HEK293T (cell line): ENCODE data around the gene RHBDL3.

Experiments used
- CTCF ChIA-PET: fragments of 350-600 bp; formaldehyde crosslinking; extraction: SDS; loops from one replicate; lab custom pipeline; 2021; ENCODE audit warnings: antibody characterized with exemption, inconsistent platforms; lab: Yijun Ruan, JAX
- POLR2A ChIA-PET: fragments of 350-600 bp; formaldehyde crosslinking; extraction: SDS; loops from one replicate; lab custom pipeline; 2020; ENCODE audit warnings: antibody characterized with exemption, inconsistent platforms; lab: Yijun Ruan, JAX
- DNase-seq: peaks from one replicate; pipeline ENCODE4 v3.0.0; 2012; ENCODE audit warnings: mixed read lengths; ENCODE audit errors: extremely low spot score
- ARNT ChIP-seq: fragments of 450-650 bp; IDR thresholded peaks from 2 replicates; pipeline ENCODE4 v1.6.1; 2017; ENCODE audit warnings: mild to moderate bottlenecking
- BHLHE40 ChIP-seq: fragments of 450-650 bp; IDR thresholded peaks from 2 replicates; pipeline ENCODE4 v1.6.1; 2016; ENCODE audit warnings: mild to moderate bottlenecking, moderate library complexity, borderline replicate concordance
- CTBP1 ChIP-seq: fragments of 450-650 bp; IDR thresholded peaks from 2 replicates; pipeline ENCODE4 v1.6.1; 2016; ENCODE audit warnings: borderline replicate concordance
- ELF4 ChIP-seq: fragments of 450-650 bp; IDR thresholded peaks from 2 replicates; pipeline ENCODE4 v1.6.1; 2017; ENCODE audit warnings: antibody characterized with exemption
- FOXA1 ChIP-seq: fragments of 450-650 bp; IDR thresholded peaks from 2 replicates; pipeline ENCODE4 v1.6.1; 2016; ENCODE audit warnings: mild to moderate bottlenecking
- FOXK2 ChIP-seq: fragments of 450-650 bp; IDR thresholded peaks from 2 replicates; pipeline ENCODE4 v1.6.1; 2016; ENCODE audit warnings: mild to moderate bottlenecking
- FOXM1 ChIP-seq: fragments of 450-650 bp; IDR thresholded peaks from 2 replicates; pipeline ENCODE4 v1.6.1; 2017; ENCODE audit warnings: mild to moderate bottlenecking, borderline replicate concordance
- HDGF ChIP-seq: fragments of 450-650 bp; IDR thresholded peaks from 2 replicates; pipeline ENCODE4 v1.6.1; 2017; ENCODE audit warnings: antibody characterized with exemption, borderline replicate concordance
- L3MBTL2 ChIP-seq: fragments of 450-650 bp; conservative IDR thresholded peaks from 2 replicates; pipeline ENCODE4 v1.6.1; 2016; ENCODE audit warnings: mild to moderate bottlenecking
- LEF1 ChIP-seq: fragments of 450-650 bp; IDR thresholded peaks from 2 replicates; pipeline ENCODE4 v1.6.1; 2017; ENCODE audit warnings: mild to moderate bottlenecking, borderline replicate concordance
- NFRKB ChIP-seq: fragments of 450-650 bp; IDR thresholded peaks from 2 replicates; pipeline ENCODE4 v1.6.1; 2016; ENCODE audit warnings: mild to moderate bottlenecking, moderate library complexity
- PKNOX1 ChIP-seq: fragments of 450-650 bp; IDR thresholded peaks from 2 replicates; pipeline ENCODE4 v1.6.1; 2016
- SP1 ChIP-seq: fragments of 450-650 bp; IDR thresholded peaks from 2 replicates; pipeline ENCODE4 v1.6.1; 2017
- SUZ12 ChIP-seq: fragments of 450-650 bp; IDR thresholded peaks from 2 replicates; pipeline ENCODE4 v1.6.1; 2016; ENCODE audit warnings: mild to moderate bottlenecking
- TARDBP ChIP-seq: fragments of 450-650 bp; IDR thresholded peaks from 2 replicates; pipeline ENCODE4 v1.6.1; 2016
- ZNF384 ChIP-seq: fragments of 450-650 bp; IDR thresholded peaks from 2 replicates; pipeline ENCODE4 v1.6.1; 2016

Gene RHBDL3

GRCh38 chr17:32239456-32239855 lies 26.2 kb upstream of the RHBDL3 start:
- no peak for TF ChIP-seq L3MBTL2
- no peak for TF ChIP-seq FOXA1
- no peak for TF ChIP-seq PKNOX1
- no peak for TF ChIP-seq SUZ12
- TF ChIP-seq ZNF384: no peak
- no peak for TF ChIP-seq ELF4
- TF ChIP-seq CTBP1: no peak
- no peak for TF ChIP-seq LEF1
- CTCF ChIA-PET: no interaction called here
- DNase-seq: no peak
- POLR2A ChIA-PET: no interaction called here

- TF ChIP-seq SUZ12 (no peak), ZNF384 (no peak), ARNT (no peak), SP1 (no peak), FOXA1 (no peak), NFRKB (no peak), FOXK2 (no peak), TARDBP (no peak), HDGF (no peak), LEF1 (no peak), BHLHE40 (no peak), L3MBTL2 (no peak), CTBP1 (no peak), PKNOX1 (no peak), ELF4 (no peak), FOXM1 (no peak)
- ChIA-PET CTCF (interaction anchor here (1.0 kb wide), 1 partner anchor 48 kb away, joined by 3 read pairs; no protein-coding TSS in a partner anchor), POLR2A (no interaction called here)
- DNase-seq: no peak
These were observed 24.9 kb upstream of the RHBDL3 start for GRCh38 chr17:32240750-32241149.

GRCh38 chr17:32241640-32242039 lies 24.0 kb upstream of the RHBDL3 start:
- CTCF ChIA-PET: interaction anchor here (0.6 kb wide), 1 partner anchor 12 kb away, joined by 4 read pairs; no protein-coding TSS in a partner anchor
- no peak for DNase-seq
- POLR2A ChIA-PET: no interaction called here
- TF ChIP-seq HDGF: no peak
- TF ChIP-seq SP1: no peak

GRCh38 chr17:32249475-32249874 lies 16.2 kb upstream of the RHBDL3 start:
- ChIA-PET CTCF (no interaction called here), POLR2A (no interaction called here)
- TF ChIP-seq ZNF384 (no peak), ARNT (no peak), PKNOX1 (no peak), NFRKB (no peak), LEF1 (no peak), CTBP1 (no peak), FOXK2 (no peak), ELF4 (no peak), SP1 (no peak), SUZ12 (no peak), TARDBP (no peak), L3MBTL2 (no peak), FOXM1 (no peak), FOXA1 (no peak), BHLHE40 (no peak), HDGF (no peak)
- no peak for DNase-seq

GRCh38 chr17:32253117-32253611 lies 12.5 kb upstream of the RHBDL3 start:
- TF ChIP-seq CTBP1: no peak
- no peak for TF ChIP-seq HDGF
- TF ChIP-seq ZNF384: no peak
- no peak for TF ChIP-seq NFRKB
- TF ChIP-seq FOXM1: no peak
- peak; percentile 72 for DNase-seq
- POLR2A ChIA-PET: interaction anchor here (0.9 to 1.4 kb wide), 2 partner anchors 61 to 97 kb away, joined by 3 to 6 read pairs; no protein-coding TSS in a partner anchor
- CTCF ChIA-PET: interaction anchor here (0.6 to 1.9 kb wide), 12 partner anchors 11 to 191 kb away, joined by 3 to 14 read pairs (median 4); partner anchors contain the start of gene PSMD11

- no peak for DNase-seq
- POLR2A ChIA-PET: no interaction called here
- CTCF ChIA-PET: interaction anchor here (0.6 to 1.2 kb wide), 2 partner anchors 70 to 72 kb away, joined by 3 read pairs; no protein-coding TSS in a partner anchor
- no peak for TF ChIP-seq L3MBTL2
- TF ChIP-seq TARDBP: no peak
- TF ChIP-seq BHLHE40: no peak
- no peak for TF ChIP-seq ELF4
- no peak for TF ChIP-seq ARNT
- TF ChIP-seq ZNF384: no peak
- TF ChIP-seq SP1: no peak
- TF ChIP-seq LEF1: no peak
- TF ChIP-seq FOXK2: no peak
- no peak for TF ChIP-seq FOXM1
- TF ChIP-seq CTBP1: no peak
- TF ChIP-seq SUZ12: no peak
- no peak for TF ChIP-seq FOXA1
- no peak for TF ChIP-seq NFRKB
- no peak for TF ChIP-seq HDGF
These were observed 9.5 kb upstream of the RHBDL3 start for GRCh38 chr17:32256012-32256700.
